Measurements from ENCODE around the gene PPP1R10. TPM values are rescaled to one million over a fixed set of nuclear protein-coding genes. Genes with fewer than 3 reads are reported as not detected.

The PPP1R10 gene
- total RNA-seq, 1 donor from 2014 or later, result 116 TPM

DNA sequence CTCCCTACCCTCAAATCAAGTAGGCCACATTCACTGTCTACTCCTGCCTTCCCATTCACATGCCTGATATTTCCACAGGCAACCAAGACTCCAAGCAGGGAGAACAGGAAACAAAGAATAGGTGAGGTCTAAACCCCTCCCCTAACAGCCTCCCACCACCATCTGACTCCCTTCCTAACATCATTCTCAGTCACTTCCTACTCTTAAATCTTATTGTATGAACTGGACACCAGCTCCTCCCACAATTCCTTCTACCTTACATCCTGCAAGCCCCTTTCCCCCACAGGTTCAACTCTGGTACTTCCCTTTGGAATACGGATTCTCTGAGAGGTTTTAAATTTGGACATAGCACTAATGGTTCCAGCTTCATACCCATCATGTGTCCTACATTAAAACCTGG is 28.9 kb upstream of the PPP1R10 start:
- TF ChIP-seq, protein P1, sequence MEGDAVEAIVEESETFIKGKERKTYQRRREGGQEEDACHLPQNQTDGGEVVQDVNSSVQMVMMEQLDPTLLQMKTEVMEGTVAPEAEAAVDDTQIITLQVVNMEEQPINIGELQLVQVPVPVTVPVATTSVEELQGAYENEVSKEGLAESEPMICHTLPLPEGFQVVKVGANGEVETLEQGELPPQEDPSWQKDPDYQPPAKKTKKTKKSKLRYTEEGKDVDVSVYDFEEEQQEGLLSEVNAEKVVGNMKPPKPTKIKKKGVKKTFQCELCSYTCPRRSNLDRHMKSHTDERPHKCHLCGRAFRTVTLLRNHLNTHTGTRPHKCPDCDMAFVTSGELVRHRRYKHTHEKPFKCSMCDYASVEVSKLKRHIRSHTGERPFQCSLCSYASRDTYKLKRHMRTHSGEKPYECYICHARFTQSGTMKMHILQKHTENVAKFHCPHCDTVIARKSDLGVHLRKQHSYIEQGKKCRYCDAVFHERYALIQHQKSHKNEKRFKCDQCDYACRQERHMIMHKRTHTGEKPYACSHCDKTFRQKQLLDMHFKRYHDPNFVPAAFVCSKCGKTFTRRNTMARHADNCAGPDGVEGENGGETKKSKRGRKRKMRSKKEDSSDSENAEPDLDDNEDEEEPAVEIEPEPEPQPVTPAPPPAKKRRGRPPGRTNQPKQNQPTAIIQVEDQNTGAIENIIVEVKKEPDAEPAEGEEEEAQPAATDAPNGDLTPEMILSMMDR (conservative IDR thresholded peaks at IDR 0.05), result no peak
- Mint-ChIP-seq H3K27ac (peak overlapping the region; percentile 83), H3K9me3 (no peaks in the 10 kb centered on the region), H3K4me1 (ENCODE audit: unreplicated experiment) (peaks cover 11% of the 10 kb centered on the region), H3K36me3 (peaks cover 29% of the 10 kb centered on the region), H3K27me3 (no peaks in the 10 kb centered on the region), H3K4me3 (peak overlapping the region; percentile 90)
- DNase-seq (ENCODE audit: extremely low spot score, unreplicated experiment), result no peak

DNA sequence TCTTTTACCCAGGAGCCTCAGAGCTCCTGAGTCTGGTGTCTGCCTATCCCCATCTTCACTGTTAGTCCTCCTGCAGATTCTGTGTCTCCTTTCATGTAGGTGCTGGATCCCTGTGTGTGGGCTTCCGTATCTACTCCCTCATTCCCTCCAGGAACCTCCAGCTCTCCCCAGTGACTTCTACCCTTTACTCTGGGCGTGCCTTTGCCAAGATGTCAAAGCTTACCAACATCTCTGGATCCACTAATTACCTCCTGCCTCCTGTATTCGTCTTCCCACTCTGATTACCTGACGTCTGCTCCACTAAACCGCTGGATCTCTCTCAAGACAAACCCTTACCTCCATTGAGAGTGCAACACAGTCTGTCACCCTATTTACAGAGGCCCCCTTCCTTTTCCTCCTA is 27.7 kb upstream of the PPP1R10 start:
- Mint-ChIP-seq H3K36me3 (peaks cover 30% of the 10 kb centered on the region), H3K9me3 (no peaks in the 10 kb centered on the region), H3K27me3 (no peaks in the 10 kb centered on the region), H3K27ac (no peak overlapping the region), H3K4me1 (ENCODE audit: unreplicated experiment) (peaks cover 11% of the 10 kb centered on the region), H3K4me3 (no peak overlapping the region)
- no peak for DNase-seq (ENCODE audit: extremely low spot score, unreplicated experiment)
- TF ChIP-seq, protein P1 (conservative IDR thresholded peaks at IDR 0.05), result no peak

DNA sequence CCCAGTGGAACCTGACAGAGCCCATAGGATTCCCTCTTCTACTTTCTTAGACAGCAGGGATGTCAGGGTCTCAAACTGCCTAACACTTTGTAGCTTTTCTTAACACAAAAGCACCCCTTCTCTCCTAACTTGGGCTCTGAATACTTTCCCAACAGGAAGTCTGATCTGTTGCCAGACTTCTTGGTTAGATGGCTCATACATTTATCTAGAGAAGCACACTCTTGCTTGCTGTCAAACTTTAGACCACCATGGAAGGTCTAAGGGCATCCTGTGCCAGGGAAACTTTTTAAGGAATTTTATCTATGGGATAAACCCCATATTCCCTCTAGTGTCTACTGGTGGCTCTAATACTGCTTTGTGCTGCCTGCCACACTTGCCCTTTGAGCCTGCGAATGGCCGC is 26.6 kb upstream of the PPP1R10 start:
- H3K4me1 Mint-ChIP-seq (ENCODE audit: unreplicated experiment), result peaks cover 11% of the 10 kb centered on the region
- H3K27ac Mint-ChIP-seq, result no peak overlapping the region
- no peaks in the 10 kb centered on the region for H3K27me3 Mint-ChIP-seq
- TF ChIP-seq, protein P1 (conservative IDR thresholded peaks at IDR 0.05), result no peak
- H3K9me3 Mint-ChIP-seq, result no peaks in the 10 kb centered on the region
- no peak overlapping the region for H3K4me3 Mint-ChIP-seq
- no peak for DNase-seq (ENCODE audit: extremely low spot score, unreplicated experiment)
- H3K36me3 Mint-ChIP-seq, result peaks cover 30% of the 10 kb centered on the region

DNA sequence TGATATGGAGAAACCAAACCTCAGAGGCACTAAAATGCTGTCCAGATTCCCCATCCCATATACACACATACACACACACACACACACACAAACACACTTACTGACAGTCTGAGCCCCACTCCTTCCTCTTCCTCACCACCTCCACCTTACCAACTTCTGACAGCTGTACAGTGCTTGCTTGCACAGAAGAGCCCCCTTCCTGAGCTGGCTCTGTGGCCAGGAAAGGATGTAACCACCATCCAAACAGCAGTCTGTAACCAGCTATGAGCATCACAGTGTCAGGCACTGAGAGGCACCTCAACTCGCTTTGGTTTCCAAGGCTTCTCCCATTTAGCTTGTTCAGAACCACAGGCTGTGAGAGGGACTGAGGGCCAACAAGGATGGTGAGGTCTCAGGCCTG is 24.0 kb upstream of the PPP1R10 start:
- Mint-ChIP-seq H3K36me3 (peaks cover 31% of the 10 kb centered on the region), H3K27ac (no peak overlapping the region), H3K27me3 (no peaks in the 10 kb centered on the region), H3K9me3 (no peaks in the 10 kb centered on the region), H3K4me3 (no peak overlapping the region), H3K4me1 (ENCODE audit: unreplicated experiment) (peaks cover 4% of the 10 kb centered on the region)
- no peak for DNase-seq (ENCODE audit: extremely low spot score, unreplicated experiment)
- TF ChIP-seq, protein P1 (conservative IDR thresholded peaks at IDR 0.05), result no peak

DNA sequence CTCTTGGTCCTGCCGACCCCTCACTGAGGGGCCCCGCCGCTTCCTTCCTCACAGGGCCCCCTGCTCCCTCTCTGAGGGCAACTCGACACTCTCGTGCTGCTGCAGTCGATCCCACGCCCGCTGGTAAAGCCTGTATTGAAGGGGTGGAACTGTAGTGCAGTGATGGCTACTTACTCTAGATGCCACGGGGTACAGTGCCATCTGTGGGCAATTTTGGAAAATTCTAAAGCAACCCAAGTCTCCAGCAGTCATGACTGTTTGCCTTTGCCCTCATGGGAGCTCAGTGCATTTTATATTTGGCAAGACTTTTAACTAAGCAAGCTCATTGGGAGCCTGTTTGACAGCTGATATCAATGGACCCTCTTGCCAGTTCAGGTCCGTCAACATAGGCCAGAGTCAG is 23.4 kb upstream of the PPP1R10 start:
- Mint-ChIP-seq H3K27me3 (no peaks in the 10 kb centered on the region), H3K4me3 (no peak overlapping the region), H3K27ac (no peak overlapping the region), H3K4me1 (ENCODE audit: unreplicated experiment) (no peaks in the 10 kb centered on the region), H3K36me3 (peaks cover 32% of the 10 kb centered on the region), H3K9me3 (no peaks in the 10 kb centered on the region)
- DNase-seq (ENCODE audit: extremely low spot score, unreplicated experiment), result no peak
- TF ChIP-seq, protein P1 (conservative IDR thresholded peaks at IDR 0.05), result no peak

DNA sequence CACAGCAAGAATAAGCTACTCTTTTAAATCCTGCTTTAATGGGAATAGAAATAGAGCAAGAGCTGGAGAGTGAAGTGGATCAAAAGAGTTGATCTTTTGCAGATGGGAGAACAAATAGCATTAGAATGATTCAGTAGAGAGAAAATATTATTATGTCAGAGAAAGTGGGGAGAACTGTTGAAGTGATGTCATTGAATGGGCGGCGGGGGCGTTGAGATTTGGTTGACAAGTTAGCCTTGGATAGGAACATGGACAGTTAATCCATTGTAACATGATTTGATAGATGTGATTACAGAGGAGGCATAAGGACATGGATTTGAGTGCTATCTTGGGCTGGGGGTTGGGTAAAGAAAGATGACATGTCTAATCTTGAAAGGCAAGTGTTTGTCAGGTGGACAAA is 18.8 kb upstream of the PPP1R10 start:
- Mint-ChIP-seq H3K36me3 (peaks cover 40% of the 10 kb centered on the region), H3K27ac (no peak overlapping the region)
- TF ChIP-seq, protein P1 (conservative IDR thresholded peaks at IDR 0.05), result no peak

More for the DNA sequence above, 18.8 kb upstream of the PPP1R10 start:
- Mint-ChIP-seq H3K4me1 (ENCODE audit: unreplicated experiment) (no peaks in the 10 kb centered on the region), H3K9me3 (no peaks in the 10 kb centered on the region), H3K27me3 (no peaks in the 10 kb centered on the region), H3K4me3 (no peak overlapping the region)
- no peak for DNase-seq (ENCODE audit: extremely low spot score, unreplicated experiment)

Data from type B pancreatic cell (in vitro differentiated cells).